Esophagus muscularis mucosa (tissue), 4 donors: Measurements from ENCODE around the gene GRM4. TPM values are rescaled to one million over a fixed set of nuclear protein-coding genes. Genes with fewer than 3 reads are reported as not detected.

Source experiments
- DNase-seq: peaks from one replicate; pipeline ENCODE4 v3.0.0-alpha.2; 2017; ENCODE audit errors: extremely low spot score
- H3K27ac ChIP-seq, 4 donors: fragments of 200-600 bp; sonication (generic); replicated peaks in 1 of 4; 1 replicate in 3 of 4; 2 replicates in 1 of 4; pipeline ENCODE4 v1.5.1; 2016 to 2019; ENCODE audit warnings: mild to moderate bottlenecking in 1 of 4
- H3K27me3 ChIP-seq, 4 donors: fragments of 200-600 bp; sonication (generic); one replicate each; pipeline versions ENCODE4 v1.5.1 to v1.6.0; 2016 to 2019
- H3K36me3 ChIP-seq, 4 donors: fragments of 200-600 bp; sonication (generic); one replicate each; pipeline ENCODE4 v1.5.1; 2016 to 2019
- H3K4me1 ChIP-seq, 4 donors: fragments of 200-600 bp; sonication (generic); one replicate each; pipeline ENCODE4 v1.5.1; 2016 to 2019
- H3K4me3 ChIP-seq, 4 donors: fragments of 200-600 bp; sonication (generic); 1 replicate in 2 of 4; 2 replicates in 2 of 4; pipeline ENCODE4 v1.5.1; 2016 to 2019; ENCODE audit warnings: mild to moderate bottlenecking in 4 of 4, moderate library complexity in 1 of 4
- H3K9me3 ChIP-seq, 4 donors: fragments of 200-600 bp; sonication (generic); 1 replicate in 3 of 4; 2 replicates in 1 of 4; pipeline ENCODE4 v1.5.1; 2016 to 2019
- CTCF ChIP-seq, 3 experiments: fragments of 200-600 bp in 2 of 3; fragments of 450-650 bp in 1 of 3; sonication (generic) in 2 of 3; IDR thresholded peaks; one replicate each; pipeline ENCODE4 v1.5.1; 2017 to 2019; ENCODE audit warnings: antibody characterized with exemption in 3 of 3, mild to moderate bottlenecking in 2 of 3, moderate library complexity in 1 of 3
- EP300 ChIP-seq: sonication (generic); formaldehyde crosslinking; IDR thresholded peaks from one replicate; pipeline ENCODE4 v1.6.1; 2017; ENCODE audit warnings: antibody characterized with exemption
- POLR2A ChIP-seq: fragments of 450-650 bp; IDR thresholded peaks from one replicate; pipeline ENCODE4 v1.6.1; 2017; ENCODE audit warnings: antibody characterized with exemption, moderate library complexity, mild to moderate bottlenecking, low read depth
- POLR2AphosphoS5 ChIP-seq, 2 donors: sonication (generic); formaldehyde crosslinking; IDR thresholded peaks; one replicate each; pipeline ENCODE4 v1.6.1; 2017; ENCODE audit warnings: antibody characterized with exemption in 2 of 2
- WGBS: methylation state at CpG from one replicate; pipeline ENCODE4 v1.1.5; 2018; 5-methylcytosine and 5-hydroxymethylcytosine counted together
- intact Hi-C: fragments of 100-400 bp; cut with DNase I; formaldehyde crosslinking; loops from one replicate; pipeline ENCODE4 v1.15.1; 2023
- total RNA-seq, 4 donors: library from RNA; depleted of rRNA; stranded (reverse); fragments of >200 nt; gene quantifications; one replicate each; pipeline versions ENCODE4 v1.1.0 to v1.2.1, GENCODE V29; 2016

GRM4 gene
- total RNA-seq, 4 donors from 2014 or later, result not detected

- H3K27ac ChIP-seq, result no peak overlapping the region
- 89% methylated on average over 6 of the region's 6 CpGs for WGBS
- H3K36me3 ChIP-seq, result no peaks in the 10 kb centered on the region
- TF ChIP-seq POLR2A, result no peak
- TF ChIP-seq EP300, result no peak
- TF ChIP-seq POLR2AphosphoS5 (IDR thresholded peaks at IDR 0.05), result no peak
- TF ChIP-seq CTCF (IDR thresholded peaks at IDR 0.05), result no peak
- H3K27me3 ChIP-seq, result peaks cover 0 to 45% (median 0%) of the 10 kb centered on the region in 4 donors
- H3K4me3 ChIP-seq, result no peak overlapping the region
- intact Hi-C loops, result no loop called here
- H3K9me3 ChIP-seq, result no peaks in the 10 kb centered on the region
- no peaks in the 10 kb centered on the region for H3K4me1 ChIP-seq
- DNase-seq, result no peak
These were observed 104.5 kb downstream of the GRM4 start for GRCh38 chr6:34041385-34041784.

GRCh38 chr6:34039943-34040342, 105.9 kb downstream of the GRM4 start:
- no peak for TF ChIP-seq EP300
- no peak for TF ChIP-seq POLR2A
- no peak for TF ChIP-seq POLR2AphosphoS5 (IDR thresholded peaks at IDR 0.05)
- TF ChIP-seq CTCF (IDR thresholded peaks at IDR 0.05), result no peak
- Histone ChIP-seq H3K4me3 (no peak overlapping the region), H3K27me3 (peaks cover 0 to 47% (median 0%) of the 10 kb centered on the region in 4 donors), H3K9me3 (no peaks in the 10 kb centered on the region), H3K36me3 (no peaks in the 10 kb centered on the region), H3K4me1 (no peaks in the 10 kb centered on the region), H3K27ac (no peak overlapping the region)
- DNase-seq, result no peak
- intact Hi-C loops, result no loop called here
- 85% methylated on average over 5 of the region's 11 CpGs for WGBS

GRCh38 chr6:34037151-34037550, 108.7 kb downstream of the GRM4 start:
- no peak overlapping the region for H3K4me3 ChIP-seq
- no peaks in the 10 kb centered on the region for H3K4me1 ChIP-seq
- no peak for DNase-seq
- TF ChIP-seq POLR2AphosphoS5 (IDR thresholded peaks at IDR 0.05) (no peak), CTCF (IDR thresholded peaks at IDR 0.05) (no peak), POLR2A (no peak), EP300 (no peak)
- no peak overlapping the region for H3K27ac ChIP-seq
- no peaks in the 10 kb centered on the region for H3K36me3 ChIP-seq
- WGBS, result 67% methylated on average over 3 of the region's 3 CpGs
- H3K9me3 ChIP-seq, result no peaks in the 10 kb centered on the region
- H3K27me3 ChIP-seq, result peaks cover 0 to 45% (median 0%) of the 10 kb centered on the region in 4 donors
- intact Hi-C loops, result no loop called here

GRCh38 chr6:34036357-34037069, 109.4 kb downstream of the GRM4 start:
- Histone ChIP-seq H3K4me1 (no peaks in the 10 kb centered on the region), H3K9me3 (no peaks in the 10 kb centered on the region), H3K27me3 (peaks cover 0 to 48% (median 0%) of the 10 kb centered on the region in 4 donors), H3K27ac (no peak overlapping the region), H3K4me3 (no peak overlapping the region), H3K36me3 (no peaks in the 10 kb centered on the region)
- 96% methylated on average over 11 of the region's 20 CpGs for WGBS
- TF ChIP-seq POLR2A (no peak), CTCF (IDR thresholded peaks at IDR 0.05) (no peak), EP300 (no peak), POLR2AphosphoS5 (IDR thresholded peaks at IDR 0.05) (no peak)
- no peak for DNase-seq
- intact Hi-C loops, result no loop called here
